GM18868 (cell line): Measurements from ENCODE around the gene PCK1.

Source experiments
- ATAC-seq: cut with Tn5 transposase; IDR thresholded peaks from one replicate; pipeline ENCODE4 v1.9.1; 2021; ENCODE audit warnings: mild to moderate bottlenecking, moderate library complexity; ENCODE audit not compliant: unreplicated experiment

PCK1 gene

DNA sequence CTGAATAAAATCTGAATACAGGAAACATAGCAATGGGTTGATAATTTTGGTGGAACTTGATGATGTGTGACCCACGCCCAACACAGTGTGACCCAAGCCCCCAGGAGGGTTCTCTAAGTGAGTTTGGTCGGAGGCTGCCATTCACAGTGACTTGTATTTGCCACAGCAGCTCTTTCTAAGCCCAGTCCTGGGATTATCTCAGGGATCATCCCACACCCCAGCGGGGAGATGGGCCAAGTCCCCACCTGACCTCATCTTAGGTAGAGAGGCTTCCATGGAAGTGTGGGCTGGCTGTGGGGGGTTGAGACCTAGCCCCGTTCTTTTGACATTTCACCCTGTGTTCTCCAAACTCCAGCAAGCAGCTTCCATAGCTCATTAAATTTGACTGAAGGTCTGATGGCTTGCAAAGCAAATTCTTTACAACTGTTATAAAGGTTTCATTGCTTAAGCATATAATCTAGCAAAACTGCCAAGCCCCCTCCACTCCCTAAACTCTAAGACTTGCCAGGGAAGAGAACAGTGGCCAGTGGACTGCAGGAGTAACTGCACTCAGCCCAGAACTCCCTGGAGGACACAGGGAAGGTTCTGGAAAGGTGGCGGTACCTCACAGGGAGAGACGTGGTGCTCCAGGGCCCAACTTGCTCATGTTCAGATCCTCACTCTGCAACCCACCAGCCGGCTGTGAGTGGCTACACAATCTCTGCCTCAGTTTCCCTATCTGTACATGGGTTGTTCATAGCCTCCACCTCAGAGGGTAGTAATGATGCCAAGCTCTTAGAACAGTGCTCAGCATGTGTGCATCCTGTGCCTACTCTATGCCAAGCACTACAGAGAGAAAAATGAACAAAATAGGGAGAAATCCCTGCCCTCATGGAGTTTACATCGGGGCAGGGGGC is 1.0 kb upstream of the PCK1 start:
- ATAC-seq, result no peak

DNA sequence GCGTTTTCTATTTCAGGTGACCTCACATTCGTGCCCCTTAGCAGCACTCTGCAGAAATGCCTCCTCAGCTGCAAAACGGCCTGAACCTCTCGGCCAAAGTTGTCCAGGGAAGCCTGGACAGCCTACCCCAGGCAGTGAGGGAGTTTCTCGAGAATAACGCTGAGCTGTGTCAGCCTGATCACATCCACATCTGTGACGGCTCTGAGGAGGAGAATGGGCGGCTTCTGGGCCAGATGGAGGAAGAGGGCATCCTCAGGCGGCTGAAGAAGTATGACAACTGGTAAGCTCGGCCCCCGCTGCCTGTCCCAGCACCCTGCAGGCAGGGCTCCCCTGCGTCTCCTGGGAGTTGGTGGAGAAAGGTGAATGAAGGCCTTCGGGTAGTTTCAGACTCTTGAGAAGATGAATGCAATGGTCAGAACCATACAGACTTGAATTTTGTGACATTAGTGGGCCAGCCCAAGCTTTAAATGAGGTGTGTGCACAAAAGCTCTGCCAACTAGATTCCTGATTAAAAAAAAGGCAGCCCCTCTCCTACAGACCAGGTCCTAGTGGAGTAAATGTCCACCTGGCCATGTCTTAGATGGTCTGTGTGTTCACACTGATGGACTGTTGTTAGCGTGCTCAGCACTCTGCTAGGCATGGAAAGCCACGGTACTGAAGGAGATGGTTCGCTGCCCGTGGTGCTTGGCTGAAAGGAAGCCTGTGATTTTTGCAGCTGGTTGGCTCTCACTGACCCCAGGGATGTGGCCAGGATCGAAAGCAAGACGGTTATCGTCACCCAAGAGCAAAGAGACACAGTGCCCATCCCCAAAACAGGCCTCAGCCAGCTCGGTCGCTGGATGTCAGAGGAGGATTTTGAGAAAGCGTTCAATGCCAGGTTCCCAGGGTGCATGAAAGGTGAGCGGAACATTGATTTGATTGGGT is 708 bp downstream of the PCK1 start:
- ATAC-seq, result no peak

DNA sequence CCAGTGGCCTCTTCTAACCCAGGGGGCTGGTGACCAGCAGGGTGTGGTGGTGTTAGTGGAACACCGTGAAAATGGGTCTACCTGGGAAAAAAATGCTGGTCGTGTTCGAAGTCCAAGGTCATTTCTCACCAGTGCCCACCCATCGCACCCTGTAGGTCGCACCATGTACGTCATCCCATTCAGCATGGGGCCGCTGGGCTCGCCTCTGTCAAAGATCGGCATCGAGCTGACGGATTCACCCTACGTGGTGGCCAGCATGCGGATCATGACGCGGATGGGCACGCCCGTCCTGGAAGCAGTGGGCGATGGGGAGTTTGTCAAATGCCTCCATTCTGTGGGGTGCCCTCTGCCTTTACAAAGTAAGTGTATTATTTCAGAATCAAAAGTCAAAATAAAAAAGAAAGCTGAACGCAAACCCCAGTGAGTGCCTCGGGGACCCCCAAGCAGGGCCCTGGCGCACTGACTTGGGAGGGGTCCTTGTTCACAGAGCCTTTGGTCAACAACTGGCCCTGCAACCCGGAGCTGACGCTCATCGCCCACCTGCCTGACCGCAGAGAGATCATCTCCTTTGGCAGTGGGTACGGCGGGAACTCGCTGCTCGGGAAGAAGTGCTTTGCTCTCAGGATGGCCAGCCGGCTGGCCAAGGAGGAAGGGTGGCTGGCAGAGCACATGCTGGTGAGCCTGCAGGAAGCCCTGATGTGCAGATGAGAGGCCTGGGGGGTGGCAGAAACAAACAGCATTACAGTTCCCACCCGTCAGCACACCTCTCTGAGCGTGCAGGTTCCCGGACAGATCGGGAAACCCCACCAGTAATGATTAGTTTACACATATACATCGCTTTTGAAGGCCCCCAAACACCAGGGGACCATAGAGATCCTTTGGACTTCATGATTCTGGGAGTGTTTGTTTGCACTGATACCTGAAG is 1.9 kb downstream of the PCK1 start:
- no peak for ATAC-seq

DNA sequence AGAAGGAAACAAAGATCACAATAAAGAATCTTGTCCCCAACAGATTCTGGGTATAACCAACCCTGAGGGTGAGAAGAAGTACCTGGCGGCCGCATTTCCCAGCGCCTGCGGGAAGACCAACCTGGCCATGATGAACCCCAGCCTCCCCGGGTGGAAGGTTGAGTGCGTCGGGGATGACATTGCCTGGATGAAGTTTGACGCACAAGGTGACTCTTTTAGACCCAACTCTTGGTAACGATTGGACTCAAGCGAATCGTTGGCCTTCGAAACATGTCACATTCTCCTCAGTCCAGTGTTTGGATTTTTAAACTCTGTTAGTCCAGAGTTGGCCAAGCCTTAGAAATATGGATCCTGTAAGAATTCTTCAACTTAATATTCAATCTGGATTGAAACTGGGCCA is 2.6 kb downstream of the PCK1 start:
- no peak for ATAC-seq

DNA sequence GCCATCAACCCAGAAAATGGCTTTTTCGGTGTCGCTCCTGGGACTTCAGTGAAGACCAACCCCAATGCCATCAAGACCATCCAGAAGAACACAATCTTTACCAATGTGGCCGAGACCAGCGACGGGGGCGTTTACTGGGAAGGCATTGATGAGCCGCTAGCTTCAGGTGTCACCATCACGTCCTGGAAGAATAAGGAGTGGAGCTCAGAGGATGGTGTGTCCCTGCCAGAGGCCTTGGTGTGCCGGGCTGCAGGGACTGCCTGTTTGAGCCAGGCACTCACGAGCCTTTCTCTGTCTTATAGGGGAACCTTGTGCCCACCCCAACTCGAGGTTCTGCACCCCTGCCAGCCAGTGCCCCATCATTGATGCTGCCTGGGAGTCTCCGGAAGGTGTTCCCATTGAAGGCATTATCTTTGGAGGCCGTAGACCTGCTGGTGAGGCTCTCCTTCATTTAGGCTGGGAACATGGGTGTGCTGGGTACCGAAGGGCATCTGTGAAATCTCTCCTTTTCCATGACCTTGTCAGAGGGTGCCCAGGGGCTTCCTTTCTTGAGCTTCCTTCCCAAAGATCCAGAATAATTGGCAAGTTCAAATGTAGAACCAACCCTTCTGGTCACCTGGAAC is 3.4 kb downstream of the PCK1 start:
- ATAC-seq, result no peak

DNA sequence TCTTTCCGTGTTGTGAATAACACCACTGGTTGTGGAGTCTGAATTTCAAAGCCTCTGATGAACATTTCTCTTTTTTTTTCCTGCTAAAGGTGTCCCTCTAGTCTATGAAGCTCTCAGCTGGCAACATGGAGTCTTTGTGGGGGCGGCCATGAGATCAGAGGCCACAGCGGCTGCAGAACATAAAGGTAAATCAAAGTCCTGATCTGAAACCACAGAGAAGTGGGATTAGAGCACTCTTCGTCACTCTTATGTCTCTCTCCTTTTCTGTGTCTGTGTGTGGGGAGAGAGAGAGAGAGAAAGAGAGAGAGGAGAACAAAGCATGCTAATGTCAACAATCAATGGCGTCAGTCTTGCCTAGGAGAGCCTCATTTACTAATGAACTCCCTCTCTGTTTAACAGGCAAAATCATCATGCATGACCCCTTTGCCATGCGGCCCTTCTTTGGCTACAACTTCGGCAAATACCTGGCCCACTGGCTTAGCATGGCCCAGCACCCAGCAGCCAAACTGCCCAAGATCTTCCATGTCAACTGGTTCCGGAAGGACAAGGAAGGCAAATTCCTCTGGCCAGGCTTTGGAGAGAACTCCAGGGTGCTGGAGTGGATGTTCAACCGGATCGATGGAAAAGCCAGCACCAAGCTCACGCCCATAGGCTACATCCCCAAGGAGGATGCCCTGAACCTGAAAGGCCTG is 4.2 kb downstream of the PCK1 start:
- no peak for ATAC-seq

DNA sequence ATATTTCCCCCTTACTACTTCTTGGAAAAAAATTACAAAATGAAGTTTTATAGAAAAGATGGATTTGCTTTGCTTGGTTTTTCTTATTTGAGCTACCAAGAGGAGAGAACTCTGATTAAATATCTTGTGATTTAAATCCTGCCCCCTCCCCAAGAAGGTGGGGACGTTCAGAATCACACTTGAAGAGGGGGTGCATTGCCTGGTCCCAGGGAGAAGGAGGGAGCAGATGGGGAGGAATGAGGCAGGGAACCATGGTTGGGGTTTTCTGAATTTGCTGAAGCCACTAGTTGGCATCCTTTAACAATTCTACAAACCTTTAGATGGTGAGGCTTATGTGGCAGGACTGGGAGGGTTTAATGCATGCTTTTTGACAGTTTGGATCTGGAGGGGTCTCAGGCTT is 5.5 kb downstream of the PCK1 start:
- ATAC-seq, result no peak

DNA sequence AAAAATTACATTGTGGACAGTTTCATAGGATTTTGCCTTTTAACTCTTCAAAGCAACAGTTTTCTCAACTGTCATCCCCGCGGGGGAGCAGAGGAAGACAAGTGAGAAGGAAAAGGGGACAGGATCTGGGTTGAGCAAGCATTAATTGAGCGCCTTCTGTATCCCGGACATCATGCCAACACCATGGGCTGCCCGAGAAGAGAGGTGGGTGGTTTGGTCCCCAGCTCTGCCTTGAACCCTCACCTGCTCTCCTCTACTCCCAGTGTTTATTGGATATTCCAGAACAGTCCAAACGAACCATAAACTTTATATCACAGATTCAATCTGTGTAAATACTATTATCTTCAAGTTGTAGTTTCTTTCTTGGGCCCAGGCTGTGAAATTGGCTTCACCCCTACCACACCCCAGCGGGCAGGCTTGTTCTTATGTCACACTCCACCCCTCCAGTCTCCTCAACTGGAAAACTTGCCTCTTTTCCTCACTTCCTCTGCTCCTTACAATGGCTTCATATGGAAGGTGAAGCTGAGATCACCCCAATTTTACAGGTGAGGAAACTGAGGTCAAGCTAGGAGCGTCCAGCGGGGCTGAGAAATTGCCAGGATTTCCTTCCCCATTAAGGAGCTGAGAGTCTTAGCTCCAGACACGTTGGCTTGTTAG is 6.0 kb downstream of the PCK1 start:
- ATAC-seq, result no peak

DNA sequence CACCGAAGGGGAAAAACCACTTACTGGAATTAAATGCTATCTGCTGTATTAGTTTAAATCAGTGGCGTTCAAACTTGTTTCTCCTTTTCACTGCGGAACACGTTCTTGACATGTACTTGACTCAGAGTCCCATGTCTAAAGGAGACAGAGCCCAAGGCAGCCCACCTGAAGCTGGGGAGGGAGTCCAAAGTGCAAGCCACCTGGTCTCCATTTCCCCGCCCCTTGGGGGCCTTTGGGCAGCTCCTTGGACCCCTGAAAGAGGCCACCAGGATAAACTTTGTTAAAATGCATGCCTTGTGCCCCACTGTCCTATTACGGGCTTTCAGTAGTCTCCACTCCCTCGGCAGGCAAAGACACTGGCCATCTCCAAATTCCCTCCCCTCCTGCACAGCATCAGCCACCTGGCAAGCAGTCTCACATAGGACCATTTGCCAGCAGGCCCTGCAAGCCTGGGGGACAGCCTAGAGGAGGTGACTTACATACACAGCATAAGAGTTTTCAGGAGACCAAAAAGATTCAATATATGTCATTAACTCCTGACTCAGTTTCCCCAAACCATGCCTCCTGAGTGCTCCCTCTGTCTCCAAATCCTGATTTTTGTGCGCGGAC is 6.7 kb downstream of the PCK1 start:
- ATAC-seq, result no peak

DNA sequence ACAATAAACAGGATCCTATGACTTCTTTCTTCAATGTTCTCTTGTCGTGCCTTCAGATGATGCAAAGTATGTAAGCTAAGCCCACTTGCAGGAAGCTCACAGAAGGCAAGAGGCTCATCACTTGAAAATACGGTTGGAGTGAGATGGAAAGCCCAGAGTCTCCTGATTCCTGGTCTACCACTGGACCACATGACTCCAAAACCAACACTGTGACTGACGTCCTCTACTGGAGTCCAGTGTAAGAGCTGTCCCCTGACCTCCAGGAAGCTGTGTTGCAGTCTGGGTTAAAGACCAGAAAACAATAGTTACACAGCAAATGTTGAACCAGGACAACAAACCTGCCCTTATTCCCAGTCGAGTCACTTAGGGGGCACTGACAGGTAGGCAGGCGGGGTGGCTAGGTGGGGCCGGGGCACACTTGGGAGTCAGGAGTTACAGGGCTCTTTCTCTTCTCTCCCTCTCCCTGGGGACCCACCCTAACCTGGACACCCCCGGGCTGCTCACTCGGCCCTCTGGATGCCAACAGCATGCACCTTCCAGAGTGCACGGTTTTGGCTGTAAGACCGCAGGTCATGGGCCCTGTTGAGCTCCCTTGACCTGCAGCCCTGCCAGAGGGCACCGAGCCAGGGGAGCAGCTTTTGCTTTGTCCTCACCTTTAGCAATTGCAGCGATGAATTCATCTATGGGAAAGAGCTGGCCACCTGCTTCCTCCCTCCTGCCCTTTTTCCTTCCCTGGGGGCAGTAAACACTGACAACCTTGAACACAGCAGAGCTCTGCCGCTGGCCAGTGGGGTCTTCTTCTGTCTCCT is 7.4 kb downstream of the PCK1 start:
- no peak for ATAC-seq

DNA sequence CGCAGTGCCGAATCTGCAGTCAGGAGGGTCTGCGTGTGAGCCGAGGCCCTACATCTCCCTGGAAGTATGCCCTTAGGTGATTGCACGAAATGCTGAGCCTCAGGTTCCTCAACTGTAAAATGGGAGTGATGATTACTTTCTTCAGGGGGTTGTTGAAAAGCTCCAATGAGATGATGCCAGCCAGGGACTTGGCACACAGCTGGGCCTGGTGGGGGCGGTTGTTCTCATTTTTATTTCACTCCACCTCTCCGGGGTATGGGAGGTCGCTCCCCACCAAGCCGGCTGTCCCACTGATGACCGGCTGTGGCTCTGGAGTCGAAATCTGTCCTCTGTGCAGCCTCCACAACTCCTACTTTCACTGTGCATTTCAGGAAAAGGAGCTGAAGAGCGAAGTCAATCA is 8.1 kb downstream of the PCK1 start:
- ATAC-seq, result no peak

DNA sequence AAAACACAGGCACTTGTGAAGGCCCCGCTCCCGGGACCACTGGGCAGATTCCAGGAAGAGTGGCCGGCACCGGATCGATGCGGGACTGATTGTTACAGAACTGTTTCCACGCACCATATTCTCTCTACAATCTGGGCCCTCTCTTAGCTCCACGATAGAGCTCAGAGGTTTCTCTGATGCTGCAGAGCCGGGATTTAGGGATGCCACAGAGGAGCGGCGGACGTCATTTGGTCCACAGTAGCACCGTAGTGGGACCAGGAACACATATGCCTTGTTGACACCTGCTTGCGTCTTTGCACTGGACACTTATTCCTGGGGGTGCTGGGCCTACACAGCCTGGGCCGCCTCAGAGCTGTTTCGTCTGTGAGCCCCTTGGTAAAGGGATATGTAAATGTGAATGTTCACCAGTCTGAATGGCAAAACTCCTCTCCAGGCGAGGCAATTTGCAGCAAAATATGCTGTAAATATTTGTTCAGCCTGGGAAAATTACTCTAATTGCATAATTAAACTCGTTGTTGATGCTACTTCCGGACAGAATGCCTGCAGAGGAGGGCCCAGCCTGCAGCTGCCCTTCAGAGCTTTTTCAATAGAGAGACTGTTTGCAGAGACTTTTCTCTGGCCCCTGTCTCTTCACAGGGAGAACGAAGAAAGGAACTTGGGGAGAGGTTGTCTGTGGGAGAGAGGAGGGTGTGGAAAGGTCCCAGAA is 9.4 kb downstream of the PCK1 start:
- ATAC-seq, result no peak

DNA sequence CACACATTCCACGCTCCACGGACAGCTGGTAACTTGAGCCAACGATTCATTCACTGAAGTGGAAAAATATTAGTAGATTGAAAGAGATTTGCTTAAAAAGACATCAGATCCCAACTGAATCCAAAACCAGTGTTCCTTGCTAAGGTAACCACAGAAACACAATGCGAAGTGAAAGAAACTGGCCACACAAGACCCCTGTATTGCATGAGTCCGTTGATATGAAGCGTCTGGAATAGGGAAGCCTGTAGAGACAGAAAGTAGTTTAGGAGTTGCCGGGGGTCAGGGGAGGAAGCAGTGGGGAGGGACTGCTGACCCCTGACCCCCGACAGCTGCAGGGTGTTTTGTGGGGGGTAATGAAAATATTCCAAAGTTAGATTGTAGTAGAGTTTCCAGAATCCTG is 10.0 kb downstream of the PCK1 start:
- ATAC-seq, result no peak

DNA sequence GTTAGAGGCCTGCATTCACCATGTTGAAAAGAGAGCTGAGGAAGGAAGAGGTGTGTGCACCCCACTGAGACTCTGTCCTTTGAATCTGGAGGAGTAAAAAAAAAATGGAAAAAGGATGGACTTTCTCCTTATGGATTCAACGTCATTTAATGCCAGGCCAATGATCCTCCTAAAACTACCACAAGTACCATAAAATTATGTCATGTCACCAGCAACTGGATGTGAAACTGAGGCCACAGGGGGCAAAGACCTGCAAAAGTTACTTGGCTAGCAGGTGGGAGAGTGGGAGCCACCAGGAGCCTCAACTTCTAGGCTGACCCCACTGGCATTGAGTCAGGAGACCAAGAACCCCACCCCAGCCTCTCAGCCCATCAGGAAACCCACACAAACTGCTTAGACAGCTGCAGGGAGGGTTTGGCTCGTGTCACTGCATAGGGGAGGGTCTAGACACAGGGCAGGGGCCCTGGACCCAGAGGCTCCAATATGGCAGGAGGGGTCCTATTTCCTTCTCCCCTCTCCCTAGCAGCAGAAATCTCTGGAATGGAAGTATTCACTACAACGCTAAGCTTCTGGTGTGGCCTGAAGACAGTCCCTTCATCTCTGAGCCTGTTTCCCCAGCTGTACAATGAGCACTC is 11.0 kb downstream of the PCK1 start:
- no peak for ATAC-seq

DNA sequence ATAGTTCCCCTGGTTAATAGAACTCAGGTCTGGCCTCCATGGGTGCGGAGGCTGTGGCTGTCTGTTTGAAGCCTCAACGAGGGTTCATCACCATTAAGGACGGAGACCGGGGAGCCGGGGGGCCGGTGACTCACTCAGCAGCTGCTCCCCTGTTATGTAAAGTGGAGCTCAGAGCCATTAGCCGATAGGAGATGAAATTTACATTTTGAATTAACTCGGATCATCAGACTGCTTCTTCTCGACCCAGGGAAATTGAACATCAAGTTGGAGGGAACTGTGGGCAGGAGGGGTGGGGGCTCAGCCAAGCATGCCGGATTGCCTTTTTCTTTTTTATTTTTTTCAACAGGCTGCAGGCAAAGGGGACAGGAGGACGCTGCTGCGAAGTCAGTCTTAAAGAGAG is 12.3 kb downstream of the PCK1 start:
- ATAC-seq, result no peak

DNA sequence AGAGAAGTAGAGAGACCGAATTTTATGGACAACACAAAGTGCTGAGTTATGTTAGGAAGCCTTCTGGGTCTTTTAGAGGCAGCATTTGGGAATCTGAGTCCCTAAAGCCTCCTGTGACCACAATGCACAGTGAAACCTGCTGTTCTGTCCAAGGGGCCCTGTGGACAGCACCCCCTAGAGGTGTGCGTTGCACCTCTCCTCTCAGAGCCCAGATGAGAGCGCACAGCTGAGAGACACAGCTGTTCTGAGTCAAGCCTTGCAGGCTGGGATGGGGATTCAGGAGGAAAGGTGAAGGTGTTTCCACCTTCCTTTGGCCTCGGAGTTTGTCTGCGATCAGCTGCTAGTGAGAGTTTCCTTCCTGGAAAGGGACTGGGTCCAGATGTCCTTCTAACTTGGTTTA is 13.0 kb downstream of the PCK1 start:
- ATAC-seq, result no peak

DNA sequence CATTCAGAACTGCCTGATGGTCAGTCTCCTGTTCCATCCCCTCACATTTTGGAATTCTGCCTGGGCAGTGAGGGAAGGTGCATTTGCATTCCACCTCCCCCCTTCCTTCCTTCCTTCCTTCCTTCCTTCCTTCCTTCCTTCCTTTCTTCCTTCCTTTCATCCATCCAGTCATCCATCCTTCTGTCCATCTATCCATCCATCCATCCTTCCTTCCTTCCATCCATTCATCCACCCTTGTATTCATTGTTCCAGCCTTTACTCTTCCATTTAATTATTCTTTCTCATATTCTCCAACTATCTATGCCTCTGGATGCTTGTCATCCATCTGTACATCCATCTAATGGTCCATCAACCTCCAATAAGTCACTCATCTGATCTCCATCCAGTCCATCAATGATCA is 14.0 kb downstream of the PCK1 start:
- ATAC-seq, result no peak
